Coronary artery (tissue), 2 donors: Measurements from ENCODE around the gene CFAP99.
"Not testable (repeated sequence)": the region's sequence is repeated elsewhere in the genome, so short reads cannot be mapped to it uniquely, and the experiment has no call there.

Experiments
- DNase-seq: peaks from one replicate; pipeline ENCODE4 v3.0.0-alpha.2; 2017; ENCODE audit warnings: low spot score
- H3K27ac ChIP-seq, 2 donors: fragments of 200-600 bp; sonication (generic); one replicate each; pipeline ENCODE4 v1.5.1; 2016 to 2019
- H3K4me3 ChIP-seq: fragments of 200-600 bp; sonication (generic); 2 replicates; pipeline ENCODE4 v1.5.1; 2016; ENCODE audit warnings: mild to moderate bottlenecking, moderate library complexity
- CTCF ChIP-seq: fragments of 200-600 bp; sonication (generic); IDR thresholded peaks from one replicate; pipeline ENCODE4 v1.5.1; 2019; ENCODE audit warnings: antibody characterized with exemption

CFAP99 gene

GRCh38 chr4:2428496-2429213 lies 9.9 kb downstream of the CFAP99 start:
- H3K4me3 ChIP-seq = no peak overlapping the region
- no peak for DNase-seq
- H3K27ac ChIP-seq = no peak overlapping the region
- no peak for TF ChIP-seq CTCF

GRCh38 chr4:2429945-2430757 lies 11.4 kb downstream of the CFAP99 start:
- DNase-seq, H3K4me3 ChIP-seq: not testable (repeated sequence)
- H3K27ac ChIP-seq = peak overlapping the region in 1 of 2 donors; percentile 20

- no peak overlapping the region for H3K4me3 ChIP-seq
- no peak for TF ChIP-seq CTCF
- no peak for DNase-seq
- no peak overlapping the region for H3K27ac ChIP-seq
Measured at GRCh38 chr4:2432004-2432403, 13.2 kb downstream of the CFAP99 start.

GRCh38 chr4:2432991-2433530 lies 14.3 kb downstream of the CFAP99 start:
- no peak overlapping the region for H3K27ac ChIP-seq
- no peak overlapping the region for H3K4me3 ChIP-seq
- DNase-seq = no peak
- TF ChIP-seq CTCF = no peak

GRCh38 chr4:2433609-2434350 lies 15.0 kb downstream of the CFAP99 start:
- DNase-seq = no peak
- H3K4me3 ChIP-seq = no peak overlapping the region

GRCh38 chr4:2434420-2434819 lies 15.7 kb downstream of the CFAP99 start:
- Histone ChIP-seq H3K27ac (no peak overlapping the region), H3K4me3 (no peak overlapping the region)
- no peak for DNase-seq
- TF ChIP-seq CTCF = no peak

More at GRCh38 chr4:2433609-2434350, 15.0 kb downstream of the CFAP99 start:
- no peak overlapping the region for H3K27ac ChIP-seq
- no peak for TF ChIP-seq CTCF

- no peak overlapping the region for H3K4me3 ChIP-seq
- no peak overlapping the region for H3K27ac ChIP-seq
- no peak for DNase-seq
- no peak for TF ChIP-seq CTCF
Measured at GRCh38 chr4:2436301-2436700, 17.5 kb downstream of the CFAP99 start.
